ENCODE data around the gene GID4. TPM values are rescaled to one million over a fixed set of nuclear protein-coding genes. Genes with fewer than 3 reads are reported as not detected.
A peak's percentile ranks its signal among the peaks of the same experiment; 100 is the strongest.

The GID4 gene
- total and polyA plus RNA-seq, 9 of the 15 experiments (the other 6 are each of a cell fraction or from before 2014, with no cell fraction given) = 1.2 to 6.4 (median 3.7) TPM

- TF ChIP-seq MCM2 (IDR thresholded peaks at IDR 0.05; ENCODE audit: low read depth) (no peak), GABPA (tag; conservative IDR thresholded peaks at IDR 0.05; ENCODE audit: low read depth) (no peak), TEAD2 (tag; IDR thresholded peaks at IDR 0.05) (no peak), HMG20B (CRISPR knock-in tag; IDR thresholded peaks at IDR 0.05) (no peak), NCOA6 (IDR thresholded peaks at IDR 0.05) (no peak), ESRRB (CRISPR knock-in tag; IDR thresholded peaks at IDR 0.05; ENCODE audit: borderline replicate concordance) (no peak), NFIC (IDR thresholded peaks at IDR 0.05) (peak; percentile 72), SMAD2 (IDR thresholded peaks at IDR 0.05; ENCODE audit: low read depth, low read length) (no peak)
Measured at GRCh38 chr17:18035704-18036103, 3.5 kb upstream of the GID4 start (continued).

GRCh38 chr17:18037486-18037885 lies 1.7 kb upstream of the GID4 start:
- ChIA-PET CTCF (ENCODE audit: low intra/inter-chr PET ratio) (no interaction called here), POLR2A (interaction anchor here (0.8 to 1.0 kb wide), 2 partner anchors 38 to 222 kb away, joined by 3 read pairs; no protein-coding TSS in a partner anchor)
- Histone ChIP-seq H3K4me2 (ENCODE audit: insufficient read depth, low read length) (peak overlapping the region; percentile 39), H3K4me1 (replicated peaks in 1 of 2; ENCODE audit: control insufficient read depth in 2 of 2, insufficient read depth in 2 of 2, low read length in 2 of 2) (peaks cover 24 to 33% of the 10 kb centered on the region in 2 experiments; a peak in 4 of 5 replicates), H3K36me3 (ENCODE audit: control insufficient read depth, insufficient read depth, low read length) (no peaks in the 10 kb centered on the region), H3K4me3 (no peak overlapping the region), H3K79me2 (ENCODE audit: control insufficient read depth, insufficient read depth, low read length) (peaks cover 60% of the 10 kb centered on the region), H2AFZ (ENCODE audit: low read depth, low read length) (no peak overlapping the region), H3K27me3 (ENCODE audit: control insufficient read depth in 2 of 2, insufficient read depth in 2 of 2, low read length in 2 of 2) (no peaks in the 10 kb centered on the region), H3K27ac (ENCODE audit: extremely low read depth, low read depth, low read length) (no peak overlapping the region), H3K9me1 (ENCODE audit: control insufficient read depth, insufficient read depth, low read length) (no peaks in the 10 kb centered on the region), H3K9me3 (replicated peaks; ENCODE audit: control insufficient read depth, insufficient read depth, low read depth, low read length) (no peaks in the 10 kb centered on the region), H4K20me1 (replicated peaks; ENCODE audit: control insufficient read depth, insufficient read depth, low read length) (no peaks in the 10 kb centered on the region; the same call in 1 of the 2 replicates), H3K9ac (ENCODE audit: insufficient read depth in 1 of 2, low read depth in 2 of 2, low read length in 2 of 2) (no peak overlapping the region)
- TF ChIP-seq CC2D1A (IDR thresholded peaks at IDR 0.05) (no peak), RAD21 (CRISPR knock-in tag; conservative IDR thresholded peaks at IDR 0.05 in 1 of 2, IDR thresholded peaks at IDR 0.05 in 1 of 2) (no peak), HMBOX1 (IDR thresholded peaks at IDR 0.05) (no peak), GTF2E2 (tag; IDR thresholded peaks at IDR 0.05) (no peak), KLF10 (CRISPR knock-in tag; IDR thresholded peaks at IDR 0.05) (no peak), UBTF (IDR thresholded peaks at IDR 0.05; ENCODE audit: borderline replicate concordance in 1 of 2, low read depth in 2 of 2, low read length in 2 of 2) (no peak)
- FAIRE-seq = no peak
- DNase-seq (ENCODE audit: extremely low read depth in 1 of 4, low spot score in 3 of 4) = no peak
- in situ Hi-C loops (cut with MboI) = no loop called here
- intact Hi-C loops (cut with micrococcal nuclease) = loop anchor here (5.0 kb wide), 1 partner anchor 355 kb away; the partner anchor contains the start of gene RAI1
- BruUV-seq (replicated peaks) = no TSS peak
- WGBS (ENCODE audit: insufficient coverage, low coverage, missing lambda C conversion rate) = 62% methylated on average over 4 of the region's 6 CpGs
- no peak for ATAC-seq
